ENCODE data around the gene MYPN.
"Not testable (repeated sequence)": the region's sequence is repeated elsewhere in the genome, so short reads cannot be mapped to it uniquely, and the experiment has no call there.

The MYPN gene

GRCh38 chr10:68109331-68109730 is at the start of gene MYPN:
Gene MYPN, plus strand, starts transcription at chr10:68109488. Its CDS starts 11,951 bp downstream, at chr10:68121439.
- DNase-seq: no peak

- no peak for DNase-seq
Measured at GRCh38 chr10:68067029-68067428, 42.3 kb upstream of the MYPN start.

GRCh38 chr10:68067508-68067907 is 41.8 kb upstream of the MYPN start:
- DNase-seq: no peak

GRCh38 chr10:68073631-68074030 is 35.7 kb upstream of the MYPN start:
- no peak for DNase-seq

GRCh38 chr10:68074031-68074774 is 35.1 kb upstream of the MYPN start:
- DNase-seq: peak in 3 of 14 donors; percentile 57 to 66 (median 64)

GRCh38 chr10:68074775-68075549 is 34.3 kb upstream of the MYPN start, which contains the start of gene HERC4:
Gene HERC4, minus strand, starts transcription at chr10:68075283. Its CDS starts 2,175 bp downstream, at chr10:68073108.
- DNase-seq: peak; percentile 57 to 96 (median 90)

GRCh38 chr10:68075550-68076004 is 33.7 kb upstream of the MYPN start:
- no peak for DNase-seq

- DNase-seq: not testable (repeated sequence)
Measured at GRCh38 chr10:68076081-68076480, 33.2 kb upstream of the MYPN start.

- no peak for DNase-seq
Measured at GRCh38 chr10:68077026-68077425, 32.3 kb upstream of the MYPN start.

GRCh38 chr10:68079434-68079833 is 29.9 kb upstream of the MYPN start:
- DNase-seq: no peak

GRCh38 chr10:68080853-68081431 is 28.3 kb upstream of the MYPN start:
- DNase-seq: no peak

- DNase-seq: no peak
Measured at GRCh38 chr10:68081916-68082315, 27.4 kb upstream of the MYPN start.

- DNase-seq: no peak
Measured at GRCh38 chr10:68082872-68083271, 26.4 kb upstream of the MYPN start.

GRCh38 chr10:68083953-68084352 is 25.3 kb upstream of the MYPN start:
- DNase-seq: no peak

- no peak for DNase-seq
Measured at GRCh38 chr10:68084469-68084868, 24.8 kb upstream of the MYPN start.

- DNase-seq: no peak
Measured at GRCh38 chr10:68086011-68086410, 23.3 kb upstream of the MYPN start.

- DNase-seq: no peak
Measured at GRCh38 chr10:68086910-68087684, 22.2 kb upstream of the MYPN start.

GRCh38 chr10:68087685-68088401 is 21.4 kb upstream of the MYPN start:
- DNase-seq: no peak

- no peak for DNase-seq
Measured at GRCh38 chr10:68088740-68089139, 20.5 kb upstream of the MYPN start.

- DNase-seq: no peak
Measured at GRCh38 chr10:68090586-68090985, 18.7 kb upstream of the MYPN start.

- no peak for DNase-seq
Measured at GRCh38 chr10:68092512-68092911, 16.8 kb upstream of the MYPN start.

GRCh38 chr10:68095153-68095552 is 14.1 kb upstream of the MYPN start:
- DNase-seq: no peak
